GM12878 (cell line): ENCODE measurements around the gene MAGI2. TPM values are rescaled to one million over a fixed set of nuclear protein-coding genes. Genes with fewer than 3 reads are reported as not detected.

Experiments
- ATAC-seq: fragments of 200-7000 bp; cut with Tn5 transposase; 3 replicates; pipeline ENCODE4 v1.9.1; 2020; ENCODE audit warnings: mild to moderate bottlenecking, moderate library complexity
- BruUV-seq: library from RNA; stranded (reverse); fragments of 400-500 nt; replicated peaks from 2 replicates; lab custom pipeline; 2021; lab: Mats Ljungman, UMichigan
- CTCF ChIA-PET: fragments of 300-600 bp; sonication (Branson Sonifier 250); formaldehyde crosslinking; extraction: SDS; loops from one replicate; lab custom pipeline; 2021; ENCODE audit warnings: inconsistent platforms; lab: Yijun Ruan, JAX
- POLR2A ChIA-PET: fragments of 350-600 bp; formaldehyde crosslinking; extraction: SDS; loops from one replicate; lab custom pipeline; 2021; ENCODE audit warnings: inconsistent platforms; lab: Charles Lee
- RAD21 ChIA-PET: fragments of 300-600 bp; sonication (Branson Sonifier 250); formaldehyde crosslinking; loops from one replicate; lab custom pipeline; 2023; ENCODE audit warnings: antibody characterized with exemption; ENCODE audit not compliant: unreplicated experiment; lab: Charles Lee
- SMC1A ChIA-PET: fragments of 300-600 bp; sonication (Branson Sonifier 250); formaldehyde crosslinking; loops from one replicate; lab custom pipeline; 2023; ENCODE audit not compliant: unreplicated experiment, uncharacterized antibody; lab: Charles Lee
- DNase-seq: peaks from one replicate; pipeline ENCODE4 v3.0.0-alpha.2; 2011; ENCODE audit warnings: low read depth, low spot score
- FAIRE-seq: peaks from 3 replicates; lab custom pipeline; 2011; peaks lifted over from hg19 to GRCh38; lab: Jason Lieb, UNC
- H2AFZ ChIP-seq: 2 replicates; pipeline ENCODE4 v1.6.0; 2011; ENCODE audit warnings: low read depth, low read length, control low read depth; ENCODE audit not compliant: control insufficient read depth
- H3K27ac ChIP-seq: 2 replicates; pipeline ENCODE4 v1.5.1; 2011; ENCODE audit warnings: control low read depth; ENCODE audit not compliant: control insufficient read depth, insufficient read depth
- H3K27me3 ChIP-seq, 2 experiments: replicated peaks in 1 of 2; 2 replicates each; pipeline versions ENCODE4 v1.6.0 to v1.6.1; 2011; ENCODE audit warnings: low read length in 1 of 2; ENCODE audit not compliant: control insufficient read depth in 2 of 2, insufficient read depth in 2 of 2
- H3K36me3 ChIP-seq, 2 experiments: 2 replicates each; pipeline ENCODE4 v1.5.1; 2011; ENCODE audit warnings: low read length in 1 of 2; ENCODE audit not compliant: control insufficient read depth in 2 of 2, insufficient read depth in 2 of 2
- H3K4me1 ChIP-seq: 2 replicates; pipeline ENCODE4 v1.6.1; 2011; ENCODE audit warnings: mild to moderate bottlenecking, low read length, moderate library complexity, mixed read lengths; ENCODE audit not compliant: control insufficient read depth, insufficient read depth
- H3K4me2 ChIP-seq: 2 replicates; pipeline ENCODE4 v1.6.0; 2011; ENCODE audit warnings: control low read depth; ENCODE audit not compliant: control insufficient read depth, insufficient read depth
- H3K4me3 ChIP-seq: fragments of 200-600 bp; sonication (generic); 2 replicates; pipeline ENCODE4 v1.5.1; 2016
- H3K79me2 ChIP-seq: 2 replicates; pipeline ENCODE4 v1.6.0; 2011; ENCODE audit warnings: low read length; ENCODE audit not compliant: control insufficient read depth, insufficient read depth
- H3K9ac ChIP-seq: 2 replicates; pipeline ENCODE4 v1.8.0; 2011; ENCODE audit warnings: low read length, control low read depth, mixed read lengths; ENCODE audit not compliant: control insufficient read depth, insufficient read depth
- H3K9me3 ChIP-seq: replicated peaks from 3 replicates; pipeline ENCODE4 v1.5.1; 2011; ENCODE audit warnings: mild to moderate bottlenecking, low read length; ENCODE audit not compliant: control insufficient read depth, insufficient read depth
- H4K20me1 ChIP-seq: 2 replicates; pipeline ENCODE4 v1.6.0; 2011; ENCODE audit not compliant: control insufficient read depth, insufficient read depth
- ASH2L ChIP-seq: fragments of 300-600, 200-600 bp; sonication (generic); IDR thresholded peaks from 2 replicates; pipeline ENCODE4 v1.6.1; 2017; ENCODE audit warnings: low read depth, mild to moderate bottlenecking, borderline replicate concordance
- HDAC6 ChIP-seq: fragments of 200-600 bp; sonication (generic); IDR thresholded peaks from one replicate; pipeline ENCODE4 v1.8.0; 2017; ENCODE audit warnings: antibody characterized with exemption; ENCODE audit not compliant: unreplicated experiment
- KDM1A ChIP-seq: fragments of 200-600 bp; sonication (generic); IDR thresholded peaks from 2 replicates; pipeline ENCODE4 v1.6.1; 2016; ENCODE audit warnings: borderline replicate concordance
- NFYB ChIP-seq: IDR thresholded peaks from 2 replicates; pipeline ENCODE4 v1.6.1; 2011; ENCODE audit warnings: low read depth, mild to moderate bottlenecking, low read length, improper control_type of control experiment, moderate library complexity; ENCODE audit not compliant: insufficient read depth
- PML ChIP-seq: IDR thresholded peaks from 2 replicates; pipeline ENCODE4 v1.6.1; 2012; ENCODE audit warnings: low read length, inconsistent platforms
- POLR2AphosphoS5 ChIP-seq: IDR thresholded peaks from 2 replicates; pipeline ENCODE4 v1.6.1; 2011; ENCODE audit warnings: mild to moderate bottlenecking, low read length, inconsistent platforms
- TAF1 ChIP-seq: IDR thresholded peaks from 2 replicates; pipeline ENCODE4 v1.6.1; 2011; ENCODE audit warnings: mild to moderate bottlenecking, low read depth, low read length, borderline replicate concordance
- WGBS: methylation state at CpG from one replicate; pipeline ENCODE4 v1.1.6; 2016; ENCODE audit warnings: low lambda C conversion rate; ENCODE audit not compliant: insufficient replicate concordance, insufficient coverage; ENCODE audit errors: missing lambda C conversion rate; 5-methylcytosine and 5-hydroxymethylcytosine counted together
- in situ Hi-C: fragments of 300-500 bp; cut with MboI; formaldehyde crosslinking; loops from 9 replicates; pipeline ENCODE4 v1.14.3; 2018; ENCODE audit warnings: mixed read lengths
- intact Hi-C: fragments of 100-400 bp; cut with micrococcal nuclease; formaldehyde crosslinking; loops from one replicate; pipeline ENCODE4 v1.14.2; 2022; ENCODE audit not compliant: unreplicated experiment
- polyA plus RNA-seq, 11 experiments: library from polyadenylated mRNA; depleted of rRNA in 4 of 11; unstranded in 6 of 11; stranded (reverse) in 5 of 11; fragments of >200 nt; fragmentation: Nextera tagmentation in 4 of 11; fragmentation: Illumina TruSeq in 1 of 11; extraction: Ambion mirVana in 4 of 11; extraction: Trizol in 1 of 11; gene quantifications; 1 replicate in 1 of 11; 2 replicates in 10 of 11; pipeline versions ENCODE4 v1.2.1 to v1.2.3, GENCODE V29; 2011 to 2016; ENCODE audit warnings: inconsistent platforms in 2 of 11, missing spikeins in 2 of 11, low read depth in 1 of 11
- total RNA-seq, 4 experiments: library from RNA; depleted of rRNA in 3 of 4; stranded (reverse); fragments of >200 nt in 3 of 4; fragmentation: Illumina TruSeq in 1 of 4; extraction: Trizol in 1 of 4; gene quantifications; 2 replicates each; pipeline versions ENCODE4 v1.2.1 to v1.2.3, GENCODE V29; 2013 to 2021
- TF ChIP-seq, protein P1 (sequence below): fragments of 450-650 bp; IDR thresholded peaks from 2 replicates; pipeline ENCODE4 v1.6.1; 2017; ENCODE audit warnings: low read depth, mild to moderate bottlenecking, moderate library complexity
- TF ChIP-seq, protein P2 (sequence below): IDR thresholded peaks from 2 replicates; pipeline ENCODE4 v1.6.1; 2011; ENCODE audit warnings: low read depth, mild to moderate bottlenecking, low read length, moderate library complexity, borderline replicate concordance; ENCODE audit errors: extremely low read depth
- TF ChIP-seq, protein P3 (sequence below): fragments of 450-650 bp; IDR thresholded peaks from 2 replicates; pipeline ENCODE4 v1.6.1; 2016; ENCODE audit warnings: mild to moderate bottlenecking, moderate library complexity, borderline replicate concordance

MAGI2 gene
- total and polyA plus RNA-seq, 10 of the 15 experiments (the other 5 are each of a cell fraction or from before 2014, with no cell fraction given): 0.01 to 0.31 (median 0.05) TPM; not detected in 2

DNA sequence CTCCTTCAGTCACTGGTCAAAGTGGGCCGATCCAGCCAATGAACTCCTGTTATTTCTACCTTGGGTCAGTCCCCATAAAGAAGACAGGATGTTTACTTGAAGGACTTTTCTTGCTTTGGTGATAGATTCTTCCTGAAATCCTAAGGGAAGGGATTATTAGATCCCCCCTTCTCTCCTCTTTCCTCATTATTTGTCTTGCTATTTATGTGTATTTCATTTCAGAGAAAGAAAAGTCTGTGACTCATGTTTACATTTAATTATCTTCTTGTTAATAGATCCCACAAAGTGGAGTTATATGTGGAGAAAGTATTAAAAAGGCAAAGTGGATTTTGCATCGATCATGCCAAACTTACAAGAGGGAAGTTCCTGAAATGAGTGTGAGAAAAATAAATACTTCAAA lies 1313.4 kb downstream of the MAGI2 start:
- no peak for ATAC-seq
- CTCF ChIA-PET: no interaction called here
- TF ChIP-seq ASH2L (no peak), POLR2AphosphoS5 (no peak), KDM1A (no peak), PML (no peak), TAF1 (no peak), NFYB (no peak), HDAC6 (no peak)
- TF ChIP-seq, protein P1, sequence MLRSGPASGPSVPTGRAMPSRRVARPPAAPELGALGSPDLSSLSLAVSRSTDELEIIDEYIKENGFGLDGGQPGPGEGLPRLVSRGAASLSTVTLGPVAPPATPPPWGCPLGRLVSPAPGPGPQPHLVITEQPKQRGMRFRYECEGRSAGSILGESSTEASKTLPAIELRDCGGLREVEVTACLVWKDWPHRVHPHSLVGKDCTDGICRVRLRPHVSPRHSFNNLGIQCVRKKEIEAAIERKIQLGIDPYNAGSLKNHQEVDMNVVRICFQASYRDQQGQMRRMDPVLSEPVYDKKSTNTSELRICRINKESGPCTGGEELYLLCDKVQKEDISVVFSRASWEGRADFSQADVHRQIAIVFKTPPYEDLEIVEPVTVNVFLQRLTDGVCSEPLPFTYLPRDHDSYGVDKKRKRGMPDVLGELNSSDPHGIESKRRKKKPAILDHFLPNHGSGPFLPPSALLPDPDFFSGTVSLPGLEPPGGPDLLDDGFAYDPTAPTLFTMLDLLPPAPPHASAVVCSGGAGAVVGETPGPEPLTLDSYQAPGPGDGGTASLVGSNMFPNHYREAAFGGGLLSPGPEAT: no peak
- TF ChIP-seq, protein P2, sequence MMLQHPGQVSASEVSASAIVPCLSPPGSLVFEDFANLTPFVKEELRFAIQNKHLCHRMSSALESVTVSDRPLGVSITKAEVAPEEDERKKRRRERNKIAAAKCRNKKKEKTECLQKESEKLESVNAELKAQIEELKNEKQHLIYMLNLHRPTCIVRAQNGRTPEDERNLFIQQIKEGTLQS: no peak
- TF ChIP-seq, protein P3, sequence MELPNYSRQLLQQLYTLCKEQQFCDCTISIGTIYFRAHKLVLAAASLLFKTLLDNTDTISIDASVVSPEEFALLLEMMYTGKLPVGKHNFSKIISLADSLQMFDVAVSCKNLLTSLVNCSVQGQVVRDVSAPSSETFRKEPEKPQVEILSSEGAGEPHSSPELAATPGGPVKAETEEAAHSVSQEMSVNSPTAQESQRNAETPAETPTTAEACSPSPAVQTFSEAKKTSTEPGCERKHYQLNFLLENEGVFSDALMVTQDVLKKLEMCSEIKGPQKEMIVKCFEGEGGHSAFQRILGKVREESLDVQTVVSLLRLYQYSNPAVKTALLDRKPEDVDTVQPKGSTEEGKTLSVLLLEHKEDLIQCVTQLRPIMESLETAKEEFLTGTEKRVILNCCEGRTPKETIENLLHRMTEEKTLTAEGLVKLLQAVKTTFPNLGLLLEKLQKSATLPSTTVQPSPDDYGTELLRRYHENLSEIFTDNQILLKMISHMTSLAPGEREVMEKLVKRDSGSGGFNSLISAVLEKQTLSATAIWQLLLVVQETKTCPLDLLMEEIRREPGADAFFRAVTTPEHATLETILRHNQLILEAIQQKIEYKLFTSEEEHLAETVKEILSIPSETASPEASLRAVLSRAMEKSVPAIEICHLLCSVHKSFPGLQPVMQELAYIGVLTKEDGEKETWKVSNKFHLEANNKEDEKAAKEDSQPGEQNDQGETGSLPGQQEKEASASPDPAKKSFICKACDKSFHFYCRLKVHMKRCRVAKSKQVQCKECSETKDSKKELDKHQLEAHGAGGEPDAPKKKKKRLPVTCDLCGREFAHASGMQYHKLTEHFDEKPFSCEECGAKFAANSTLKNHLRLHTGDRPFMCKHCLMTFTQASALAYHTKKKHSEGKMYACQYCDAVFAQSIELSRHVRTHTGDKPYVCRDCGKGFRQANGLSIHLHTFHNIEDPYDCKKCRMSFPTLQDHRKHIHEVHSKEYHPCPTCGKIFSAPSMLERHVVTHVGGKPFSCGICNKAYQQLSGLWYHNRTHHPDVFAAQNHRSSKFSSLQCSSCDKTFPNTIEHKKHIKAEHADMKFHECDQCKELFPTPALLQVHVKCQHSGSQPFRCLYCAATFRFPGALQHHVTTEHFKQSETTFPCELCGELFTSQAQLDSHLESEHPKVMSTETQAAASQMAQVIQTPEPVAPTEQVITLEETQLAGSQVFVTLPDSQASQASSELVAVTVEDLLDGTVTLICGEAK: no peak
- TF ChIP-seq, all 136 proteins: peak for 0
- SMC1A ChIA-PET: no interaction called here
- no peaks in the 10 kb centered on the region for H3K9me3 ChIP-seq
- no peak overlapping the region for H3K4me2 ChIP-seq
- H3K4me3 ChIP-seq: no peak overlapping the region
- no TSS peak for BruUV-seq
- 14% methylated on average over 2 of the region's 2 CpGs for WGBS
- no peak overlapping the region for H3K27ac ChIP-seq
- H3K9ac ChIP-seq: no peak overlapping the region
- H3K27me3 ChIP-seq: no peaks in the 10 kb centered on the region
- intact Hi-C loops (no loop called here), in situ Hi-C loops (no loop called here)
- DNase-seq (no peak), FAIRE-seq (no peak)
- H3K79me2 ChIP-seq: no peaks in the 10 kb centered on the region
- H3K36me3 ChIP-seq: no peaks in the 10 kb centered on the region
- POLR2A ChIA-PET: no interaction called here
- no peaks in the 10 kb centered on the region for H3K4me1 ChIP-seq
- RAD21 ChIA-PET: no interaction called here
- no peak overlapping the region for H2AFZ ChIP-seq
- H4K20me1 ChIP-seq: no peaks in the 10 kb centered on the region
